DMS53 treated with DMSO at 0.1 percent for 48 hours (cell line): ENCODE results near the gene ABCA2.

Experiments used
- DNase-seq: peaks from one replicate; lab custom pipeline; 2025; ENCODE audit not compliant: unreplicated experiment; lab: John Stamatoyannopoulos, UW

Gene ABCA2

GRCh38 chr9:137000177-137000930, 27.7 kb downstream of the ABCA2 start:
- DNase-seq: no peak

- no peak for DNase-seq
Measured at GRCh38 chr9:136997830-136998234, 30.2 kb downstream of the ABCA2 start.

- DNase-seq: no peak
Measured at GRCh38 chr9:136997371-136997770, 30.7 kb downstream of the ABCA2 start.

- no peak for DNase-seq
Measured at GRCh38 chr9:136996361-136997292, 31.4 kb downstream of the ABCA2 start, which contains the start of gene CLIC3. CLIC3 (minus strand) TSS chr9:136996568; CDS start chr9:136996543, 25 bp downstream.

GRCh38 chr9:136995772-136996311, 32.2 kb downstream of the ABCA2 start:
- DNase-seq: no peak

GRCh38 chr9:136995362-136995761, 32.7 kb downstream of the ABCA2 start:
- DNase-seq: peak; percentile 43

GRCh38 chr9:136994888-136995230, 33.2 kb downstream of the ABCA2 start:
- peak; percentile 41 for DNase-seq

GRCh38 chr9:136994180-136994887, 33.7 kb downstream of the ABCA2 start:
- DNase-seq: no peak

- DNase-seq: no peak
Measured at GRCh38 chr9:136992819-136993369, 35.1 kb downstream of the ABCA2 start.

GRCh38 chr9:136991993-136992818, 35.8 kb downstream of the ABCA2 start, which contains the start of gene PAXX:
PAXX (plus strand) TSS chr9:136992422; CDS start chr9:136992444, 22 bp downstream.
- peak; percentile 76 for DNase-seq

- DNase-seq: no peak
Measured at GRCh38 chr9:136990242-136990911, 37.7 kb downstream of the ABCA2 start.

- no peak for DNase-seq
Measured at GRCh38 chr9:136988872-136989271, 39.2 kb downstream of the ABCA2 start.

- no peak for DNase-seq
Measured at GRCh38 chr9:136985853-136986252, 42.2 kb downstream of the ABCA2 start.

GRCh38 chr9:136985027-136985602, 42.9 kb downstream of the ABCA2 start:
- no peak for DNase-seq

- no peak for DNase-seq
Measured at GRCh38 chr9:136984464-136985026, 43.5 kb downstream of the ABCA2 start.

- DNase-seq: no peak
Measured at GRCh38 chr9:136983656-136984314, 44.3 kb downstream of the ABCA2 start.

- no peak for DNase-seq
Measured at GRCh38 chr9:136983167-136983566, 44.9 kb downstream of the ABCA2 start.
